MM.1S (cell line): ENCODE measurements around the gene GPR108.

Experiments used
- CTCF ChIP-seq: fragments of 300-600 bp; sonication (generic); IDR thresholded peaks from 2 replicates; pipeline ENCODE4 v1.5.1; 2016; ENCODE audit warnings: antibody characterized with exemption, low read length, mixed read lengths
- EZH2 ChIP-seq: fragments of 300-600 bp; sonication (generic); optimal IDR thresholded peaks from 2 replicates; pipeline ENCODE3; 2017; ENCODE audit warnings: low read depth, mild to moderate bottlenecking, antibody characterized with exemption, low read length, mixed read lengths
- EZH2phosphoT487 ChIP-seq: fragments of 300-600 bp; sonication (generic); IDR thresholded peaks from 2 replicates; pipeline ENCODE4 v1.6.1; 2018; ENCODE audit warnings: antibody characterized with exemption, low read length

GRCh38 chr19:6772028-6772865 is 34.9 kb upstream of the GPR108 start, which contains the start of gene VAV1:
- TF ChIP-seq EZH2, result no peak
- peak; percentile 74 for TF ChIP-seq CTCF
- no peak for TF ChIP-seq EZH2phosphoT487
